ENCODE data around the gene CTSD. TPM values are rescaled to one million over a fixed set of nuclear protein-coding genes. Genes with fewer than 3 reads are reported as not detected.

Gene CTSD
- total RNA-seq, 2 experiments from 2014 or later: 140 to 154 TPM

DNA sequence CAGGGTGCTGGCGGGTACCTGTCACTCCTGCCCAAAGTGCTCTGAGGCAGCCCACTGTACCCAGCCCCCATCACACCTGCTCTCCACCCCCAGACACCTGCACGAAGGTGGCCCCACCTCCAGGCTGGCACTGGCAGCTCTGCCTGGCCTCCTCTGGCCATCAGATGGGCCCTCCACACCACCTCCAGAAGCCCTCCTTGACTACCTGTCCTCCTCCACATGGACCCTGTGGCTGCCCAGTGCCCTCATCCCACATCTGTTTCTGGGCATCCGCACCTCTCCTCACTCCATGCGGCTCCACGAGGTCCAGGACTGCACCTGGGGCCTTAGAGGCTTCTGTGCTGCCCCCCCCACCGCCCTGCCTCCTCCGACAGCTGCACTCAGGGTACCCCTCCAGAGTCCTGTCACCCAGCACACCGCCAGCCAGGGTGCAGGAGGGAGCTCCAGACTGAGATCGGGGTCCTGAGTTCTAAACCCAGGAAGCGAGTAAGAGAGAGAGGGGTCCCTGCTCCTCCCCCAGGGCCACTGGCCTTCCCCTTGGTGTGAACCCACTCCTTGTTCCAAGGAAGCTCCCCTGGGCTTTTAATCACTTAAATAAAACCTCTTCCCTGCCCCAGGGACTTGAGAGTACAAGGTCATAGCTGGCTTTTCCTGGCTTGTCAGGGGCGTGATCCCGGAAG, 1.7 kb downstream of the CTSD start:
- Mint-ChIP-seq H3K27ac (peak overlapping the region; percentile 37), H3K4me3 (peak overlapping the region; percentile 59), H3K36me3 (ENCODE audit: low read depth) (peaks cover 17% of the 10 kb centered on the region), H3K27me3 (no peaks in the 10 kb centered on the region), H3K4me1 (peaks cover 48% of the 10 kb centered on the region), H3K9me3 (no peaks in the 10 kb centered on the region)
- ChIA-PET POLR2A (no interaction called here), CTCF (interaction anchor here (0.7 to 1.0 kb wide), 2 partner anchors 10 to 68 kb away, joined by 4 read pairs; no protein-coding TSS in a partner anchor)
- no peak for DNase-seq

DNA sequence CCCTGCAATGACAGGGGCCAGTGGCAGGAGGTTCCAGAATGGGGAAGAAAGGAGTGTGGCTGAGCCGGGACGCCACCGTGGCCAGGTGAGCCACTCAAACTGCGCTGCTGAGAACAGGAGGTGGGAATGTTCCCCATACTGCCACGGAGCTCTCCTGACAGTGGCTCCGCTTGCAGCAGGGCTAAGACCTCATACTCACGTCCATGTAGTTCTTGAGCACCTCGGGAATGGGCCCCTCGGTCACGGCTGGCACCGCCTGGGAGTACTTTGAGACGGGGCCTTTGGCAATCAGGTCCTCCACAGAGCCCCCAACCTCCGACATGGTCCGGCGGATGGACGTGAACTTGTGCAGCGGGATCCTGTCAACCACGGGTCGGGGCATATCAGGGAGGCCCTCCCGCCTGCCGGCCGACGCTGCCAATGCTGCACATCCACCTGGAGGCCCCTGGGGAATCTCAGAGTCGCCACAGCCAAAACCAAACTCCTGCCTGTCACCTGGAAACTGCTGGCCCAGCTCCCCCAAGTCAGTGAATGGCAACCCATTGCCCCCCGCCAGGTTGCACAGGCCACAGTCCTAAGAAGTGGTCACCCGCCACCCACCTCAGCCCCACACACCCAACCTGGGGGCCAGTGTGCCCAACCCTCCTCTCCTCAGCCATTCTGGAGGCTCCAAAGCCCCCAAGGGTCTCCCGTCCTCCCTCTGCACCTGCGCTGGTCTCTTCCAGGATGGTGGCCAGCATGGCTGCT, 2.4 kb downstream of the CTSD start:
- no peak for DNase-seq

DNA sequence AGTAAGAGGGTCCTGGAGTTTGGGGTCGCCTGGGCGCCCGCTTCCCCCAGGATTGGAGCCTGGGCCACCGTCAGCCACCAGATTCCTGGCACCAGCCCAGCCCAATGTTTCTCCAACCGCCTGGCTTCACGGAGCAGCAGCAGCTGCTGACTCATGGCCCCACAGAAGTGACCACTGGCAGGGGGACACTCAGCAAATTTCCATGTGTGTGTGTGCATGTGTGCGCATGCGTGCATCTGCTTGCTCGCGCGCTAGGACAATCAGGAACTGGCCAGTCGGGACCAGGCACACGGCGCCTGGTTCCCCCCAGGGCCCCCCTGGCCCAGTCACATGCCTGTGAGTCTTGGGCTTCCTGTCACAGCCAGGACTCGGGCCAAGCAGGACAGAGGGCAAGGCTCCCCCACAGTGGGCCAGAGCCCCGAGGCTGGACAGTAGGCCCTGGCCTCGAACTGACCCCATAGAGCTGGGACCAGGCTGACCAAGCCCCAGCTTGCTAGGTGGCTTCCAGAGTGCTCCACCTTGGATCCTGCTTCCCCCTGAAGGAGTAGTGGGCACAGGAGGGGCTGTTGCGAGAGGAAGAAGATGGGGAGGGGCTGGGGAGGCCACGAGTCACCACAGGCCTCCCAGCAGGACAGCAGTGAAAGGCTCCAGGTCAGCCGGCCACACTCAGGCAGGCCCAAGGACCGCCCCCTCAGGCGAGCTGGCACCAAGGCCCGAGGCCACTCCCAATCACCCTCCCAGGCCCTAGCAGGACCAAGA, 3.2 kb downstream of the CTSD start:
- Mint-ChIP-seq H3K4me3 (no peak overlapping the region), H3K27ac (no peak overlapping the region), H3K27me3 (no peaks in the 10 kb centered on the region), H3K9me3 (no peaks in the 10 kb centered on the region), H3K36me3 (ENCODE audit: low read depth) (peaks cover 29% of the 10 kb centered on the region), H3K4me1 (peaks cover 63% of the 10 kb centered on the region)
- CTCF ChIA-PET: interaction anchor here (0.6 to 1.3 kb wide), 3 partner anchors 9 to 66 kb away, joined by 3 read pairs; no protein-coding TSS in a partner anchor
- POLR2A ChIA-PET: no interaction called here
- no peak for DNase-seq

More for the DNA sequence above, 2.4 kb downstream of the CTSD start:
- no peaks in the 10 kb centered on the region for H3K27me3 Mint-ChIP-seq
- H3K36me3 Mint-ChIP-seq (ENCODE audit: low read depth): peaks cover 24% of the 10 kb centered on the region
- ChIA-PET CTCF (no interaction called here), POLR2A (no interaction called here)
- H3K9me3 Mint-ChIP-seq: no peaks in the 10 kb centered on the region
- H3K27ac Mint-ChIP-seq: no peak overlapping the region
- H3K4me1 Mint-ChIP-seq: peaks cover 55% of the 10 kb centered on the region
- peak overlapping the region; percentile 59 for H3K4me3 Mint-ChIP-seq

DNA sequence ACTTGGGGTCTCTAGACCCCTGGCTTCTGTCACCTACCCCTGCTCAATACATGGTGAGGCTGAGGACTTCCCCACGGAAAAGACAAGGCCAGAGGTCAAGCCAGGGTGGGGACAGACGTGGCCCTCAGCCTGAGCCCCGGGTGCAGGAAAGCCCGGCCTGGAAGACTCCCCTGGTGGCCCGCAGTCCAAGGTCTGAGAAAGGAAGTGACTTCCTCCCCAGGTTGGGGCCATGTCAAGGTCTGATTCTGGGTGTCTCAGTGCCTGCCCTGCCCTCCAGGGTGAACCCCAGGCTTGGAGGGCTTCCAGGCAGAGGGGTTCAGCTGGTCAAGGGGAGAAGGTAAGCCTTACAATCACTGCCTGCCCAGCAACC, 3.9 kb downstream of the CTSD start:
- CTCF ChIA-PET: interaction anchor here (0.6 to 1.3 kb wide), 2 partner anchors 10 to 66 kb away, joined by 3 read pairs; no protein-coding TSS in a partner anchor
- no peaks in the 10 kb centered on the region for H3K27me3 Mint-ChIP-seq
- POLR2A ChIA-PET: no interaction called here
- no peak overlapping the region for H3K4me3 Mint-ChIP-seq
- H3K9me3 Mint-ChIP-seq: no peaks in the 10 kb centered on the region
- peak overlapping the region; percentile 93 for H3K27ac Mint-ChIP-seq
- peaks cover 35% of the 10 kb centered on the region for H3K36me3 Mint-ChIP-seq (ENCODE audit: low read depth)
- peaks cover 70% of the 10 kb centered on the region for H3K4me1 Mint-ChIP-seq
- no peak for DNase-seq

DNA sequence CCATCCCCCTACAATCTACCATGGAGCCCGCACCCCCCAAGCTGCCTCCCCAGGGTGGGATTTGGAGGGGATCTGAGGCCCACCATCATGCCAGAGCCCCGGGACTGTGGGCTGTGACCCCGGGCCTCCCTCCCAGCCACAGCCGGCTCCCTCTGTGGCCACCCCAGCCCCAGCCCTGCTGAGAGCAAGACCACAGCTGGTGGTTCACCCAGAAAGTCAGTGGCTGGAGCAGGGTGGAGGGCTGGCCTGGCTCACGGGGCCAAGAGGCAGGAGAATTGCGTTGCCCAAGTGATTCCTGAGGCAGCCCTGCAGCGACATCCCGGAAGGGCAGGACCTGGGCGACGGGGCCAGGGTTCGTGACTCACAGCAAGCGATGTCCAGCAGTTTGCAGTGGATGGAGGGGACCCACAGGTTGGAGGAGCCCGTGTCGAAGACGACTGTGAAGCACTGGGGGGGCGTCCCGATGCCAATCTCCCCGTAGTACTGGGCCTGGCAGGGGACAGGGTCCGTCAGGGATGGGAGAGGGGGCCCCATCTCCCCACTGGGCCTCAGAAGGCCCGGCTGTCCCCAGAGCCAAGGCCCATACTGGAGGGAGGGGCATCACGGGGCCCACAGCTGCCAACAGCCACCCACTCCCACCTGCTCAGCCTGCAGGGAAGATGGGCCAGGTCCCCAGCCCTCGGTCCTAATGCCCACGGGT, 4.4 kb downstream of the CTSD start:
- Mint-ChIP-seq H3K36me3 (ENCODE audit: low read depth) (peaks cover 39% of the 10 kb centered on the region), H3K27me3 (no peaks in the 10 kb centered on the region), H3K4me1 (peaks cover 71% of the 10 kb centered on the region), H3K4me3 (peak overlapping the region; percentile 70), H3K9me3 (no peaks in the 10 kb centered on the region), H3K27ac (peak overlapping the region; percentile 93)
- ChIA-PET CTCF (interaction anchor here (0.6 to 1.3 kb wide), 2 partner anchors 65 to 70 kb away, joined by 3 read pairs; no protein-coding TSS in a partner anchor), POLR2A (no interaction called here)
- no peak for DNase-seq

DNA sequence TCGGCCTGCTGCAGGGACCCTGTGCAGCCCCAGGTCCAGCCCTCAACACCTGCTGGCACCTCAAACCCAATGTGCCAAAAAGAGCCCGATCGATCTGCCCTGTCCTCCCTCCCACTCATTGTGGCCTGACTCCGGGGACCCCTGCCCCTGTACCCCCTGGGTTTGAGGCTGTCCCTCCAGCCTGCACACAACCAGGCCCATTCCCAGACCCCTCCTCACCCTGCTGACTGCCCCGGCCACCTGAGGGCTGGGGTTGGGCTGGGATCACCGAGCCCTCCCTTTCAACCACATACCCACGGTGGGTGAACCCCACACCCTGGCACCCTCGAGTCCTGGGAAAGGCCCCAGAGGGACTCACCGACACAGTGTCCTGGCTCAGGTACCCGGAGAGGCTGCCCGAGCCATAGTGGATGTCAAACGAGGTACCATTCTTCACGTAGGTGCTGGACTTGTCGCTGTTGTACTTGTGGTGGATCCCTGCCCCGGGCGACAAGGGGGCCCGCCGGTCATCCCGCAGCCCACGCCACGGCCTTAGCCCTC, 5.0 kb downstream of the CTSD start:
- no peaks in the 10 kb centered on the region for H3K27me3 Mint-ChIP-seq
- no peak for DNase-seq
- ChIA-PET POLR2A (no interaction called here), CTCF (interaction anchor here (0.6 to 1.4 kb wide), 3 partner anchors 8 to 69 kb away, joined by 3 to 9 read pairs (median 4); no protein-coding TSS in a partner anchor)
- H3K4me1 Mint-ChIP-seq: peaks cover 69% of the 10 kb centered on the region
- peak overlapping the region; percentile 93 for H3K27ac Mint-ChIP-seq
- peak overlapping the region; percentile 70 for H3K4me3 Mint-ChIP-seq
- H3K9me3 Mint-ChIP-seq: no peaks in the 10 kb centered on the region
- H3K36me3 Mint-ChIP-seq (ENCODE audit: low read depth): peaks cover 39% of the 10 kb centered on the region

DNA sequence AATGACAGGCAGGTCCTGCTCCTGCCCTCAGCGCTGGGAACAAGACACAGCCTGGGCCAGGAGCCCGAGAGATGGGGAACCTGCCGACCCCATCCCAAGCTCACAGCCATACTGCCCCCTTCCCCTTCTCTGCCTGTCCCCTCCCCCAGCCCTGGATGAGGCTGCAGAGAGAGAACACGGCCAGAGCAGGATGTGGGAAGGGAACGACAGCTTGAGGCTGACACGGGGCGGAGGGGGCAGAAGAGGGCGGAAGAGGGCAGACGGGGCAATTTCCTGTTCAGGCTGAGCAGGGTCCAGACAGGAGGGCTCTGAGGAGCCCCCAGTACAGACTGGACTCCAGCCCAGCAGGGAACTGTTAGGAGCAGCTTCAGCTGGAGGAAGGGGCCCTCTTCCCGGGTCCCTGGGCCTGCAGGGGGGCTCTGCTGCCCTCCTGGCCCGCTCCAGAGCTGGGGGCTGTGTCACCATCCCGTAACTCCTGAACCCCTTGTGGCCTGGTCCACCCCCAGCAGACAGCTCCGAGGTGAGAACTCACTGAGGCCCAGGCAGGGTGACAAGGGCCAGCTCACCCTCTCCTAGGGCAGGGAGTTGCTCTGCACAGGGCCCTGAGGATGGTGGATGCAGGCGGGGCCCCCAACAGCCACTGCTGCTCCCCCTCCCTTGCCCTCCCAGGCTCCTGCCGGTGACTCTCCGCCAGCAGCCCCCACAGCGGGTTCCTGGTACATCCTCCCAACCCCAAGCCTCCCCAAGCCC, 5.7 kb downstream of the CTSD start:
- peak; percentile 68 for DNase-seq
- ChIA-PET POLR2A (interaction anchor here (0.8 kb wide), 1 partner anchor 1347 kb away, joined by 4 read pairs; no protein-coding TSS in a partner anchor), CTCF (interaction anchor here (1.2 to 1.4 kb wide), 3 partner anchors 9 to 394 kb away, joined by 4 to 9 read pairs (median 5); no protein-coding TSS in a partner anchor)
- peak overlapping the region; percentile 93 for H3K27ac Mint-ChIP-seq
- peaks cover 39% of the 10 kb centered on the region for H3K36me3 Mint-ChIP-seq (ENCODE audit: low read depth)
- peak overlapping the region; percentile 70 for H3K4me3 Mint-ChIP-seq
- no peaks in the 10 kb centered on the region for H3K27me3 Mint-ChIP-seq
- no peaks in the 10 kb centered on the region for H3K9me3 Mint-ChIP-seq
- peaks cover 74% of the 10 kb centered on the region for H3K4me1 Mint-ChIP-seq

DNA sequence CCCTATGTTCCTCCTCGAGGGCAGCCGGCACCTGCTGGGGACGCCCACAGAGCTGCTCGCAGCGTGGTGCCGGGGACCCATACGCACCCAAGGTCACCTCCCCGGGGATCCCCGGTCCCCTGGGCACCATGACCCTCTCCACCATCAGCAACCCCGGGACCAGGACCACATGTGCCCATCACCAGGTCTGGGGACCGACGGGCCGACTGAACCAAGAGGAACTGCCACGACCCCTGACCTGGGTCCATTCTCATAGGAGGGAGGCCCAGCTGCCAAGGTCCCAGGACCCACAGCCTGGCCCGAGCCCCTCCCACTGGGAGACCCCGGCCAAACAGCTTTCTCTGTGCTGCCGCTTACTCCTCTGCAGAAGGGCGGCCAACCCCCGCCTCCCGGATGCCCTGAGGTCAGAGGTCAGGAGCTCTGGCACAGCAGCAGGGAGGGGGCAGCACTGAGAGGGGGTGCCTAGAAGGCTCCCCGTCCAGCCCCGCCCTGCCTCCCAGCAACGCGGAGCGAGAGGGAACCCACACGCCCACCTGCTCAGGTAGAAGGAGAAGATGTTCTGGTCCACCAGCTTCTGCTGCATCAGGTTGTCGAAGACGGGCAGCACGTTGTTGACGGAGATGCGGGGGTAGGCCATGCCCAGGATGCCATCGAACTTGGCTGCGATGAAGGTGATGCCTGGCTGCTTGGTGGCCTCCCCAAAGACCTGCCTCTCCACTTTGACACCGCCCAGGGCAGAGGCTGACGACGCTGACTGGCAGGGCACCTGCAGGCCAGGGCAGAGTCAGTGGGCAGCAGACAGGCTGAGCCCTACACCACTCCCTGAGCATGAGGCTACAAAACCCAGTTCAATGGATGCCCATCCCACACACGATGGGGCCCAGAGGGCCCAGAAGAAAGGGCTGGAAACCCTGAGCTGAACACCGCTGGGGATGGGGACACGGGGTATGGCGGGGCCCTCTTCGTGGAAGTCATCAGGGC, 6.6 kb downstream of the CTSD start:
- H3K27ac Mint-ChIP-seq: peak overlapping the region; percentile 93
- peaks cover 39% of the 10 kb centered on the region for H3K36me3 Mint-ChIP-seq (ENCODE audit: low read depth)
- H3K4me1 Mint-ChIP-seq: peaks cover 73% of the 10 kb centered on the region
- no peaks in the 10 kb centered on the region for H3K27me3 Mint-ChIP-seq
- H3K9me3 Mint-ChIP-seq: no peaks in the 10 kb centered on the region
- no peak for DNase-seq
- ChIA-PET POLR2A (interaction anchor here (0.8 kb wide), 1 partner anchor 1346 kb away, joined by 4 read pairs; no protein-coding TSS in a partner anchor), CTCF (interaction anchor here (1.2 to 1.4 kb wide), 3 partner anchors 10 to 395 kb away, joined by 4 to 9 read pairs (median 5); no protein-coding TSS in a partner anchor)
- H3K4me3 Mint-ChIP-seq: peak overlapping the region; percentile 70

DNA sequence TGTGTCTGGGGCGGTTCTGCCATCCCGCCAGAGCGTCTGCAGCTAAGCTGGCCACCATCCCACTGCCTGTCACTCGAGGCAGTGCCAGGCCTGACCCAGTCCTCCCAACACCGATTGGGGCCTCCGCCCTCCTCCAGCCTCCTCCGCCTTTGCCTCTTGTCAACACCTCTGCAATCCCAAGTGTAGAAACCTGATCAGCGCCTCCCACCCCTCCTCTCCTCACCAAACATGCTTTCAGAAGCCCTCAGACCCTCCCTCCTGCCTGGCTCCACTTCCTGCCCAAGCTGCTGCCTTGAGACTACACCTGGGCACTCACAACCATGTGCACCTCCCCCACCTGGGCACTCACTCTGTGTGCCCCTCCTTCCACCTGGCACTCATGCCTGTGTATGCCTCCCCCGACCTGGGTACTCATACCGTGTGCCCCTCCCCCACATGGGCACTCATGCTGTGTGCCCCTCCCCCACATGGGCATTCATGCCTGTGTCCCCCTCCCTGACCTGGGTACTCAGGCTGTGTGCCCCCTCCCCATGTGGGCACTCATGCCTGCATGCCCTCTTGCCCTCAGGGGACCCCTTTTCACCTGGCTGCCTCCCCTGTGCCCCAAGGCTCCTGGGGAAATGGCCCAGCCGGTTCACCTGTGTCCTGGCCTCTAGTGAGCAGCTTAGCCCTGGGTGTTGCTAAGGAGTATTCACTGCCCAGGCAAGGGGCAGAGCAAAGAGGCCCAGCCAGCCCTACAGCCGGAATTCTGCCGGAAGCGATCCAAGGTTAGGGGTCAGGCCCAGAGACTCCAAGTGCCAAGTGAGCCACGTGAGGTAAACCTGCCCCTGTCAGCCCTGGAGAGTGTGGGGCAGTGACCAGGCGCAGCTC, 7.8 kb downstream of the CTSD start:
- ChIA-PET CTCF (interaction anchor here (1.7 kb wide), 1 partner anchor 77 kb away, joined by 3 read pairs; no protein-coding TSS in a partner anchor), POLR2A (no interaction called here)
- H3K27me3 Mint-ChIP-seq: no peaks in the 10 kb centered on the region
- H3K4me3 Mint-ChIP-seq: peak overlapping the region; percentile 55
- H3K36me3 Mint-ChIP-seq (ENCODE audit: low read depth): peaks cover 34% of the 10 kb centered on the region
- DNase-seq: peak; percentile 47
- peaks cover 65% of the 10 kb centered on the region for H3K4me1 Mint-ChIP-seq
- no peaks in the 10 kb centered on the region for H3K9me3 Mint-ChIP-seq
- peak overlapping the region; percentile 86 for H3K27ac Mint-ChIP-seq

DNA sequence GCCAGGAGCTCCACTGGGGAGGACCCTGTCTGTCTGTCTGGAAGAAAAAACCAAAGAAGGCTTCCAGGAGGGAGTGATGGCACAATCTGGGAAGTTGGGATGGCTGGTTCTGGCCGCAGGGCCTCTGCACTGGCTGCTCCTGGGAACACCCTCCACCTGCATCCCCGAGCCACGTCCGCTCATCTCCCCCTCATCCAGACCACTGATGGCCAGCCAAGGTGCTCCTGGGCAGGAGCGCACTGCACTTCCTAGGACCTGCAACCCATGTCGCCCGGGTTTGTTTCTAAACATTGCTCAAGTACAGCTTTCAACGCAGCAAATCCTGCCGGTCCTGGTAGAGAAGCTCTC, 8.4 kb downstream of the CTSD start:
- Mint-ChIP-seq H3K4me3 (peak overlapping the region; percentile 55), H3K9me3 (no peaks in the 10 kb centered on the region), H3K27ac (peak overlapping the region; percentile 86), H3K27me3 (peaks cover 3% of the 10 kb centered on the region), H3K36me3 (ENCODE audit: low read depth) (peaks cover 34% of the 10 kb centered on the region), H3K4me1 (peaks cover 66% of the 10 kb centered on the region)
- POLR2A ChIA-PET: no interaction called here
- CTCF ChIA-PET: interaction anchor here (1.7 kb wide), 1 partner anchor 77 kb away, joined by 3 read pairs; no protein-coding TSS in a partner anchor
- DNase-seq: no peak
